DOHH2 (cell line): ENCODE data around the gene INPP5B.

ENCODE experiments used
- H3F3A ChIP-seq: fragments of 200-600 bp; sonication (generic), shearing (Covaris generic); 2 replicates; pipeline ENCODE4 v1.6.0; 2016; ENCODE audit warnings: antibody characterized with exemption, mild to moderate bottlenecking; ENCODE audit not compliant: control insufficient read depth, insufficient read depth
- H3K27ac ChIP-seq: fragments of 200-600 bp; sonication (generic); 2 replicates; pipeline ENCODE4 v1.5.1; 2014; ENCODE audit warnings: low read depth, mild to moderate bottlenecking, low read length, moderate library complexity
- H3K27me3 ChIP-seq: fragments of 200-600 bp; sonication (generic); 2 replicates; pipeline ENCODE4 v1.6.1; 2014; ENCODE audit warnings: mild to moderate bottlenecking, low read length, mixed read lengths; ENCODE audit not compliant: control insufficient read depth
- H3K36me3 ChIP-seq: fragments of 200-600 bp; sonication (generic); 2 replicates; pipeline ENCODE4 v1.6.1; 2014; ENCODE audit warnings: mild to moderate bottlenecking, low read length, moderate library complexity, mixed read lengths; ENCODE audit not compliant: control insufficient read depth
- H3K4me1 ChIP-seq: fragments of 200-600 bp; sonication (generic); 2 replicates; pipeline ENCODE4 v1.6.1; 2014; ENCODE audit warnings: mild to moderate bottlenecking, low read length, mixed read lengths; ENCODE audit not compliant: control insufficient read depth
- H3K4me2 ChIP-seq: fragments of 200-600 bp; sonication (generic); 2 replicates; pipeline ENCODE4 v1.6.0; 2014; ENCODE audit warnings: mild to moderate bottlenecking, low read length, moderate library complexity
- H3K4me3 ChIP-seq: fragments of 200-600 bp; sonication (generic); 2 replicates; pipeline ENCODE4 v1.5.1; 2014; ENCODE audit warnings: mild to moderate bottlenecking, low read length, mixed read lengths
- H3K79me2 ChIP-seq: fragments of 200-600 bp; sonication (generic); 2 replicates; pipeline ENCODE4 v1.6.1; 2014; ENCODE audit warnings: mild to moderate bottlenecking, low read length, mixed read lengths; ENCODE audit not compliant: control insufficient read depth
- H3K9me2 ChIP-seq: fragments of 200-600 bp; sonication (generic); replicated peaks from 2 replicates; pipeline ENCODE4 v1.6.1; 2014; ENCODE audit warnings: mild to moderate bottlenecking, low read length, mixed read lengths; ENCODE audit not compliant: control insufficient read depth
- H3K9me3 ChIP-seq: fragments of 200-600 bp; sonication (generic); 2 replicates; pipeline ENCODE4 v1.6.1; 2014; ENCODE audit warnings: antibody characterized with exemption, low read length, mixed read lengths; ENCODE audit not compliant: control insufficient read depth, insufficient read depth
- H4K20me1 ChIP-seq: fragments of 200-600 bp; sonication (generic); 2 replicates; pipeline ENCODE4 v1.6.0; 2014; ENCODE audit warnings: low read depth, mild to moderate bottlenecking, antibody characterized with exemption, low read length, moderate library complexity; ENCODE audit not compliant: control insufficient read depth, insufficient read depth
- EZH2phosphoT487 ChIP-seq: fragments of 200-600 bp; sonication (generic); IDR thresholded peaks from 2 replicates; pipeline ENCODE4 v1.6.1; 2017; ENCODE audit warnings: borderline replicate concordance, mild to moderate bottlenecking, antibody characterized with exemption, low read length, moderate library complexity, mixed read lengths
- TF ChIP-seq, protein P1 (sequence below): fragments of 200-600 bp; sonication (generic); IDR thresholded peaks from one replicate; pipeline ENCODE4 v1.5.1; 2014; ENCODE audit warnings: antibody characterized with exemption, mild to moderate bottlenecking, low read depth, low read length; ENCODE audit not compliant: poor library complexity, severe bottlenecking

INPP5B gene

DNA sequence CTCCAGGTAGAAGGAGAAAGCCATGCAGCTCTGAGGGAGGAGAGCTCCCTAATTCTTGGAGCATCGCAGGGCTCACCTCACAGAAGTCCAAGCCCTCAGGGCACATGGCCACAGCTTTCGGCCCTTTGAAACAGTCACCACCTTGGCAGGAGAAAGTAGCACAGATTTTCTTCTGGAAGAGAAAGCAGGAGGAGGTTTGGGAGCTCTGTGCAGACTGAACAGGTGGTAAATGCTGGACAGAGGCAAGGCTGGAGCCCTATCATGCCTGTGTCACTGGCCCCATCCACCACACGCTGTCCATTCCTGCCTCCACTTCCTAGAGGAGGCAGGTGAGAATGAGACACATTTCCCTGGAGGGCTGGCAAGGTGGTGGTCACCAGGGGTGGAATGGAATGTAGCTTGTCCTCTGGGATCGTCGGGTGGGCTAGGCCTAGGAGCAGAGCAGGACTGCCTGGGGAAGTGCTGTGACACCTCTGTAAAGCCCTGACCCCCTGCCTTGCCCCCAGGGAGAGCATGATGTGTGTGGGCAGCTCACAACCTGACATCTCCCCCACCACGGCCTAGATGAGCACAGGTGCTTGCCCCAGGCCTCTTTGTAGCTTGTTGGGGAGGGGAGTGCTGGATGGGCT lies 2.8 kb upstream of the INPP5B start:
- 0 out of 2 replicates have a peak, but pooled peaks cover 6% of the 10 kb centered on the region for H3K79me2 ChIP-seq
- H3F3A ChIP-seq, result no peaks in the 10 kb centered on the region
- no peak overlapping the region for H3K27ac ChIP-seq
- H3K4me3 ChIP-seq, result no peak overlapping the region
- no peaks in the 10 kb centered on the region for H4K20me1 ChIP-seq
- TF ChIP-seq, protein P1, sequence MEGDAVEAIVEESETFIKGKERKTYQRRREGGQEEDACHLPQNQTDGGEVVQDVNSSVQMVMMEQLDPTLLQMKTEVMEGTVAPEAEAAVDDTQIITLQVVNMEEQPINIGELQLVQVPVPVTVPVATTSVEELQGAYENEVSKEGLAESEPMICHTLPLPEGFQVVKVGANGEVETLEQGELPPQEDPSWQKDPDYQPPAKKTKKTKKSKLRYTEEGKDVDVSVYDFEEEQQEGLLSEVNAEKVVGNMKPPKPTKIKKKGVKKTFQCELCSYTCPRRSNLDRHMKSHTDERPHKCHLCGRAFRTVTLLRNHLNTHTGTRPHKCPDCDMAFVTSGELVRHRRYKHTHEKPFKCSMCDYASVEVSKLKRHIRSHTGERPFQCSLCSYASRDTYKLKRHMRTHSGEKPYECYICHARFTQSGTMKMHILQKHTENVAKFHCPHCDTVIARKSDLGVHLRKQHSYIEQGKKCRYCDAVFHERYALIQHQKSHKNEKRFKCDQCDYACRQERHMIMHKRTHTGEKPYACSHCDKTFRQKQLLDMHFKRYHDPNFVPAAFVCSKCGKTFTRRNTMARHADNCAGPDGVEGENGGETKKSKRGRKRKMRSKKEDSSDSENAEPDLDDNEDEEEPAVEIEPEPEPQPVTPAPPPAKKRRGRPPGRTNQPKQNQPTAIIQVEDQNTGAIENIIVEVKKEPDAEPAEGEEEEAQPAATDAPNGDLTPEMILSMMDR, result no peak
- TF ChIP-seq EZH2phosphoT487, result no peak
- H3K27me3 ChIP-seq, result no peaks in the 10 kb centered on the region
- no peaks in the 10 kb centered on the region for H3K9me2 ChIP-seq
- H3K4me1 ChIP-seq, result peaks cover 29% of the 10 kb centered on the region
- no peaks in the 10 kb centered on the region for H3K9me3 ChIP-seq
- no peak overlapping the region for H3K4me2 ChIP-seq
- peaks cover 3% of the 10 kb centered on the region; the same call in 1 of the 2 replicates for H3K36me3 ChIP-seq

DNA sequence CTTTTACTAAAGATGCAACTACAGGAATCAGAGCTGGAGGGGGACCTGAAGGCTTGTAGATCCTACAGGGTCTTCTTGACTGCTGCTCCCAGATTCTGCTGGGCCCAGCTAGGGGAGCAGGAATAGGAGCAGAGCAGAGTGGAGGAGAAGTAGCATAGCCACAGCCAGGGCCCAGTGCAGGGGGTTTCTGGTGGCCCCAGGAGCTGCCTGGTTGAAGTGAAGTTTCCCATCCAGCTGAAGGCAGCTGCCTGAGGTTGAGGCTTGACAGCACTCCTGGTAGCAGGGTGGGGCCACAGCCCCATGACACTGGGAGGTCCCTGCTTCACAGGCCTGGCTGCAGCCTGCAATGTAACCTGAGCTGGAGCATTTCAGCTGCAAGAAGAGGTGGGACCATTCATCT lies 2.0 kb upstream of the INPP5B start:
- Histone ChIP-seq H3K4me1 (peaks cover 29% of the 10 kb centered on the region), H3K9me2 (no peaks in the 10 kb centered on the region), H3K4me3 (no peak overlapping the region), H3K27ac (no peak overlapping the region), H3K36me3 (peaks cover 3% of the 10 kb centered on the region; the same call in 1 of the 2 replicates), H3F3A (no peaks in the 10 kb centered on the region), H3K4me2 (no peak overlapping the region), H4K20me1 (no peaks in the 10 kb centered on the region), H3K27me3 (no peaks in the 10 kb centered on the region), H3K9me3 (no peaks in the 10 kb centered on the region), H3K79me2 (0 out of 2 replicates have a peak, but pooled peaks cover 6% of the 10 kb centered on the region)
- TF ChIP-seq, protein P1, result no peak
- no peak for TF ChIP-seq EZH2phosphoT487

DNA sequence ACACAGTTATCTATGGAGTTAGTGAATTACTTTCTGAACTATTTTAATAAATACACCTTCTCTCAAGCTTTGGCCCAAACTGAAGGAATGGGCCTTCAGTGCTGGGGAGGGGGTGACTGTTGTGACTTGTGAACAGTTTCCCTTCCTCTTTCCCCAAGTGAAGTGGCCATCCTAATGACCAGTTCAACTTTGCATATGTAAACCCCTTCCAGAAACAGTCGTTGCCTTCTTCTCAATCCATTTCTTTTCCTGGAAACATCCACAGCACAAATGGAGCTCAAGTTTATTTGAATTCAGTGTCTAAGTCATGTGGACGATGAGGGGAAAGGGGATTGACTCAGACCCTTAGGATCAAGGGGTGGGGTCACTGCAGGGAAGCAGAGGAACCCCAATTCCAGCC lies 1.3 kb upstream of the INPP5B start:
- no peak overlapping the region for H3K4me3 ChIP-seq

More for the DNA sequence above, 1.3 kb upstream of the INPP5B start:
- Histone ChIP-seq H3K4me1 (peaks cover 29% of the 10 kb centered on the region), H3K27ac (no peak overlapping the region), H3K4me2 (peak overlapping the region; percentile 22; the same call in 1 of the 2 replicates), H3K9me2 (no peaks in the 10 kb centered on the region), H3K9me3 (no peaks in the 10 kb centered on the region), H3K36me3 (peaks cover 3% of the 10 kb centered on the region; the same call in 1 of the 2 replicates), H3F3A (no peaks in the 10 kb centered on the region), H3K79me2 (0 out of 2 replicates have a peak, but pooled peaks cover 6% of the 10 kb centered on the region), H3K27me3 (no peaks in the 10 kb centered on the region), H4K20me1 (no peaks in the 10 kb centered on the region)
- TF ChIP-seq EZH2phosphoT487, result no peak
- TF ChIP-seq, protein P1, result no peak
